ENCODE results near the gene ARHGAP22.

ARHGAP22 gene

GRCh38 chr10:48632166-48632565 is 27.3 kb upstream of the ARHGAP22 start:
- no peak for DNase-seq

- no peak for DNase-seq
These were observed 23.2 kb upstream of the ARHGAP22 start for GRCh38 chr10:48627984-48628609.

GRCh38 chr10:48626986-48627731 is 22.3 kb upstream of the ARHGAP22 start:
- no peak for DNase-seq

- no peak for DNase-seq
These were observed 21.6 kb upstream of the ARHGAP22 start for GRCh38 chr10:48626447-48626846.

DNA sequence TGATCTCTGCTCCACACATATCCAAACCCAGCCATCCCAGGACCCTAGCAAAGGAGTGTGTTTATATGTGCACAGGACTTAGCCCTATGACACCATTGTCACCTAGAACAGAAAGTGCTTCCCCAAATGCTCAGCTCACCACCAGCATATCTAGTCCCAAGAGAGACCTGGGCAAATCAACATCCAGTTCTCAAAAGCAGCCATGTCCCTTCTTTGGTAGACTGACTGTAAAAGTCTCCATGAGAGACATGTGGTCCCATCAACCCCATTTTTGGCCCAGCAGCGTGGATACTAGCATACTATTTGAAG is 20.9 kb upstream of the ARHGAP22 start:
- no peak for DNase-seq

GRCh38 chr10:48623607-48624132 is 18.8 kb upstream of the ARHGAP22 start:
- DNase-seq, result no peak

DNA sequence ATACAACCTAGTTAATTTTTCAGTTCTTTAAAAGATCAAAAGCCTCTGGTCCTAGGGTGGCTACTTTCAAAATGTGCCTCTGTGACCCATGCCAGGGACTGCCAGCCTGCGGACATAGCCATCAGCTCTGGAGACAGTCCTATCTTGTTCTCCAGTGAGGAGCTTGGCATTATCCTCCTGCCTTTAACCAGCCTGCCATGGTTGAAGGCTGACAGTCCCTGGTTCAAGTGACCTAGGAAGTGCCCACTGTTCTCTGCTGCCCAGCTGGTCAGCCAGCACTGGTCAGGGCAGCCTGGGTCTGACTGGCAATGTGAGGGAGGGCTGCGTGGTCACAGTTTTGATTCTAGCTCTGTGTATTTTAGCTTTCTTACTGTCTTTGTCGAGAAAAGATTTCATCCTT is 18.1 kb upstream of the ARHGAP22 start:
- no peak for DNase-seq

- no peak for DNase-seq
These were observed 15.8 kb upstream of the ARHGAP22 start for GRCh38 chr10:48620719-48621118.

DNA sequence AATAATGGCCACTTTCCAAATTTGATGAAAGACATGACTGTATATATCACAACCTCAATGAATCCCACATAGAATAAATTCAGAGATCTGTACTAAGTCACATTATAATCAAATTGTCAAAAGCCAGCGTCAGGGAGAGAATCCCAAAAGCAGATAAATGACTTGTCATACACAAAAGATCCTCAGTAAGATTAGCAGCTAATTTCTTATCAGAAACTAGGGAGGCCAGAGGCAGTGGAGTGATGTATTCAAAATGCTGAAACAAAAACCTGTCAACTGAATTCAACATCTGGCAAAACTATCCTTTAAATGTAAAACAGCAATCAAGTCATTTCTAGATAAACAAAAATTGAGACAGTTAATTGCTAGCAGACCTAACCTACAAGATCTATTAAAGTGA is 11.6 kb upstream of the ARHGAP22 start:
- no peak for DNase-seq

GRCh38 chr10:48614481-48615390 is 9.9 kb upstream of the ARHGAP22 start:
- DNase-seq, result no peak

GRCh38 chr10:48613016-48613415 is 8.1 kb upstream of the ARHGAP22 start:
- DNase-seq, result no peak

DNA sequence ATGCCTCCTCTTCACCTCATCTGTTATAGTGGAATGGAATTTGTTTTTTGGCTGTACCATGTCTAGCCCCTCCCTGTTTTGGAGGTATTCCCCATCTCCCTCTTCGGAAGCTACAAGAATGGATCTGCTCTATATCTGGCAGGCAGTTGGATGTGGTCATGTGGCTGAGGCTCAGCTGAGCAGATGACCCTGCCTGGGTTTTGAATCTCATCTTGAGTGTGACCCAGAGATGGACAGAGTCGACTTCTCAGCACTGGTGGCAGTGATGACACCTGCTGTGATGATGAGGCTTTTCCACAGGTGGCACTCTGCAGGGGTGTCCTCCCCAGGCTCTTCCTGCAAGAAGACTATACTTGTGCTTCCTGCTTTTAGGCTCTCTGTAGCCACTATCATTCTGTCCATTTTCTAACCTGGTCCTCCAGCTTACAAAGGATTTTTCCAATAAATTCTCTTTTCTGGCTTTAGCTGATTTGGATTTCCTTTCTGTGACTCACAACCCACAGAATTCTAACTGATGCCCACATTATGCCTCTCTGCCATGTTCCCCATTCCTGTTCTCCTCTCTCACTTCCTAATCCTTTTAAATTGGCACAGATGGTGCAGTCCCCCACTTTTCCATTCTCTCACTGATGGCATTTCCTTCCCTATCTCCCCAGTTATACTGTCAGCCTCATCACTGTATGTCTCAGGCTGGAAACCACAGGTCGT is 7.5 kb upstream of the ARHGAP22 start:
- no peak for DNase-seq

GRCh38 chr10:48611133-48611532 is 6.3 kb upstream of the ARHGAP22 start:
- DNase-seq, result no peak

DNA sequence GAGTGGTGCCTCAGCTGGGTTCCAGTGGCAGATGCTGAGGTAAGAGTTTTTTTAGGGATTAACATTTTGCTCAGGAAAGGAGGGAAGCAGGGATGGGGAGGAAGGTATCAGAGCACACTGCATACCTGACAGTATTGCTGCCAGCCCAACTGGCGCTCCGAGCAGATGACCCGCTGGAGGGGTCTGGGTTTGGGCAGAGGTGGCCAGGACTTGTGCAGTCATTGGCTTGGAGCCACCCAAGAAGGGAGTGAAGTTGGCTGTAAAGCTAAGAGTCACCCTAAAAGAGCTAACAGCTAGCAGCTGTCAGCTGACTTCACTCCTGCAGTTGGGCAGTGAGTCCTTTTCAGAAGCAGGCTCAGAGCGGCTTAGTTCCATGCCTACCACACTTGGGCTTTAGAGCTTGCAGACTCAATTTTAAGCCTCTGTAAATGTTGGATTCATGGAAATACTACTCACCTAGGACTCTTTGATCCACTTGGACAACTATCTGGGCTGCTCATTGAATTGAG is 5.8 kb upstream of the ARHGAP22 start:
- DNase-seq, result no peak

- no peak for DNase-seq
These were observed 5.2 kb upstream of the ARHGAP22 start for GRCh38 chr10:48609899-48610584.

- no peak for DNase-seq
These were observed 4.6 kb upstream of the ARHGAP22 start for GRCh38 chr10:48609441-48609840.

GRCh38 chr10:48608976-48609375 is 4.1 kb upstream of the ARHGAP22 start:
- no peak for DNase-seq

GRCh38 chr10:48608279-48608681 is 3.4 kb upstream of the ARHGAP22 start:
- DNase-seq, result no peak

- no peak for DNase-seq
These were observed 2.7 kb upstream of the ARHGAP22 start for GRCh38 chr10:48607356-48608278.

- DNase-seq, result no peak
These were observed 1.9 kb upstream of the ARHGAP22 start for GRCh38 chr10:48606530-48607355.

All from KG1 (cell line).